Nephron (organoid): Measurements from ENCODE around the gene MMP24.
A peak's percentile ranks its signal among the peaks of the same experiment; 100 is the strongest.

Source experiments
- H3K27ac Mint-ChIP-seq, 3 experiments: 2 replicates each; pipeline ENCODE4 v1.8.0; 2020; ENCODE audit warnings: mixed read lengths in 3 of 3, mild to moderate bottlenecking in 2 of 3, moderate library complexity in 1 of 3
- H3K27me3 Mint-ChIP-seq: 2 replicates; pipeline ENCODE4 v1.8.0; 2021; ENCODE audit warnings: low read depth, mild to moderate bottlenecking, moderate library complexity, mixed read lengths
- H3K36me3 Mint-ChIP-seq: 2 replicates; pipeline ENCODE4 v1.8.0; 2020; ENCODE audit warnings: low read depth, mixed read lengths
- H3K4me1 Mint-ChIP-seq: 2 replicates; pipeline ENCODE4 v1.8.0; 2020; ENCODE audit warnings: mixed read lengths
- H3K4me3 Mint-ChIP-seq, 3 experiments: 2 replicates each; pipeline ENCODE4 v1.8.0; 2020; ENCODE audit warnings: mild to moderate bottlenecking in 3 of 3, mixed read lengths in 3 of 3, moderate library complexity in 2 of 3
- H3K9me3 Mint-ChIP-seq: 2 replicates; pipeline ENCODE4 v1.8.0; 2020; ENCODE audit warnings: mixed read lengths
- CTCF ChIP-seq, 3 experiments: fragments of 200-600 bp; sonication (generic); IDR thresholded peaks; one replicate each; pipeline ENCODE4 v1.5.0; 2021; ENCODE audit warnings: antibody characterized with exemption in 3 of 3; ENCODE audit not compliant: unreplicated experiment in 3 of 3

The MMP24 gene

GRCh38 chr20:35326021-35326739, 99.7 kb downstream of the MMP24 start:
- H3K27me3 Mint-ChIP-seq: no peaks in the 10 kb centered on the region
- no peak overlapping the region for H3K4me3 Mint-ChIP-seq
- H3K27ac Mint-ChIP-seq: peak overlapping the region; percentile 17 to 80 (median 52)
- no peak for TF ChIP-seq CTCF (IDR thresholded peaks at IDR 0.05; ENCODE audit: unreplicated experiment in 3 of 3)
- H3K4me1 Mint-ChIP-seq: peaks cover 12% of the 10 kb centered on the region
- peaks cover 7% of the 10 kb centered on the region for H3K36me3 Mint-ChIP-seq
- H3K9me3 Mint-ChIP-seq: no peaks in the 10 kb centered on the region
